H1 (cell line): Measurements from ENCODE around the gene WNT9B. TPM values are rescaled to one million over a fixed set of nuclear protein-coding genes. Genes with fewer than 3 reads are reported as not detected.

Source experiments
- CTCF ChIA-PET: fragments of 300-600 bp; sonication (Branson Sonifier 250); formaldehyde crosslinking; loops from one replicate; lab custom pipeline; 2021; ENCODE audit not compliant: partially characterized antibody; lab: Charles Lee
- POLR2A ChIA-PET: fragments of 300-600 bp; sonication (Branson Sonifier 250); formaldehyde crosslinking; loops from one replicate; lab custom pipeline; 2021; ENCODE audit warnings: inconsistent platforms; ENCODE audit not compliant: partially characterized antibody; lab: Charles Lee
- DNase-seq, 2 experiments: peaks; one replicate each; pipeline versions ENCODE4 v3.0.0 to v3.0.0-alpha.2; 2010 to 2022; ENCODE audit warnings: low spot score in 2 of 2, low read depth in 1 of 2, mixed read lengths in 1 of 2
- FAIRE-seq: peaks from 2 replicates; lab custom pipeline; 2011; peaks lifted over from hg19 to GRCh38; lab: Jason Lieb, UNC
- H2AFZ ChIP-seq: 2 replicates; pipeline ENCODE4 v1.8.1; 2012; ENCODE audit warnings: low read length, inconsistent platforms
- H2AK5ac ChIP-seq: 2 replicates; pipeline ENCODE4 v1.6.1; 2013; ENCODE audit warnings: low read depth, low read length
- H2BK120ac ChIP-seq: replicated peaks from 2 replicates; pipeline ENCODE3; 2013; ENCODE audit warnings: low read depth, low read length, inconsistent platforms
- H2BK12ac ChIP-seq: 2 replicates; pipeline ENCODE4 v1.6.1; 2013; ENCODE audit warnings: low read depth, low read length
- H2BK15ac ChIP-seq: 2 replicates; pipeline ENCODE4 v1.6.1; 2013; ENCODE audit warnings: low read length
- H2BK20ac ChIP-seq: 2 replicates; pipeline ENCODE4 v1.6.1; 2013; ENCODE audit warnings: low read length
- H2BK5ac ChIP-seq: 2 replicates; pipeline ENCODE4 v1.6.1; 2013; ENCODE audit warnings: low read depth, low read length
- H3K14ac ChIP-seq: 2 replicates; pipeline ENCODE4 v1.6.1; 2013; ENCODE audit warnings: inconsistent platforms; ENCODE audit not compliant: insufficient read length
- H3K18ac ChIP-seq: 2 replicates; pipeline ENCODE4 v1.6.1; 2013; ENCODE audit warnings: low read length; ENCODE audit errors: extremely low read depth
- H3K23ac ChIP-seq: 2 replicates; pipeline ENCODE4 v1.6.1; 2013; ENCODE audit warnings: inconsistent platforms; ENCODE audit not compliant: insufficient read length
- H3K23me2 ChIP-seq: 2 replicates; pipeline ENCODE4 v1.6.1; 2013; ENCODE audit warnings: low read depth, low read length
- H3K27ac ChIP-seq: 2 replicates; pipeline ENCODE4 v1.6.1; 2011; ENCODE audit warnings: low read depth, low read length, inconsistent platforms
- H3K27me3 ChIP-seq, 4 experiments: replicated peaks in 1 of 4; 1 replicate in 1 of 4; 2 replicates in 3 of 4; pipeline versions ENCODE4 v1.6.1 to v1.8.1; 2011 to 2013; ENCODE audit warnings: low read length in 3 of 4, mild to moderate bottlenecking in 3 of 4, inconsistent platforms in 2 of 4, mixed read lengths in 2 of 4, moderate library complexity in 1 of 4; ENCODE audit not compliant: control insufficient read depth in 3 of 4, insufficient read depth in 3 of 4; ENCODE audit errors: extremely low read depth in 1 of 4
- H3K36me3 ChIP-seq, 4 experiments: 2 replicates each; pipeline versions ENCODE4 v1.6.1 to v1.8.1; 2011 to 2013; ENCODE audit warnings: mild to moderate bottlenecking in 4 of 4, low read length in 3 of 4, moderate library complexity in 2 of 4, control low read depth in 1 of 4, inconsistent platforms in 1 of 4; ENCODE audit not compliant: insufficient read depth in 4 of 4, control insufficient read depth in 2 of 4
- H3K4ac ChIP-seq: replicated peaks from 2 replicates; pipeline ENCODE3; 2013; ENCODE audit warnings: low read length, low read depth, mixed read lengths, inconsistent platforms; ENCODE audit not compliant: insufficient read length
- H3K4me1 ChIP-seq, 4 experiments: replicated peaks in 1 of 4; 1 replicate in 1 of 4; 2 replicates in 3 of 4; pipeline versions ENCODE4 v1.6.1 to v1.8.1; 2011 to 2013; ENCODE audit warnings: low read length in 3 of 4, inconsistent platforms in 2 of 4, mixed read lengths in 1 of 4; ENCODE audit not compliant: insufficient read depth in 4 of 4, control insufficient read depth in 3 of 4
- H3K4me2 ChIP-seq, 2 experiments: 2 replicates each; pipeline versions ENCODE4 v1.6.1 to v1.8.1; 2011 to 2013; ENCODE audit warnings: low read depth in 2 of 2, low read length in 2 of 2, control low read depth in 1 of 2, inconsistent platforms in 1 of 2, mild to moderate bottlenecking in 1 of 2; ENCODE audit not compliant: insufficient read depth in 1 of 2
- H3K4me3 ChIP-seq, 4 experiments: fragments of 200-600, 300-600 bp in 1 of 4; sonication (generic), shearing (Covaris generic), sonication (Bioruptor Twin) in 1 of 4; 2 replicates each; pipeline versions ENCODE4 v1.5.1 to v1.8.1; 2011 to 2016; ENCODE audit warnings: low read length in 4 of 4, low read depth in 3 of 4, control low read depth in 2 of 4, inconsistent platforms in 2 of 4, mild to moderate bottlenecking in 2 of 4, mixed read lengths in 1 of 4, moderate library complexity in 1 of 4; ENCODE audit not compliant: insufficient read depth in 2 of 4; ENCODE audit errors: extremely low read depth in 1 of 4
- H3K56ac ChIP-seq: replicated peaks from 2 replicates; pipeline ENCODE3; 2013; ENCODE audit warnings: low read depth, mild to moderate bottlenecking, mixed read lengths, low read length, inconsistent platforms; ENCODE audit not compliant: insufficient read length
- H3K79me1 ChIP-seq: 2 replicates; pipeline ENCODE4 v1.6.1; 2013; ENCODE audit warnings: low read depth, low read length, control low read depth
- H3K79me2 ChIP-seq, 2 experiments: 2 replicates each; pipeline versions ENCODE4 v1.6.1 to v1.8.1; 2012 to 2013; ENCODE audit warnings: low read length in 2 of 2, mild to moderate bottlenecking in 2 of 2, inconsistent platforms in 1 of 2; ENCODE audit not compliant: insufficient read depth in 2 of 2, control insufficient read depth in 1 of 2
- H3K9ac ChIP-seq, 4 experiments: replicated peaks in 1 of 4; 1 replicate in 1 of 4; 2 replicates in 3 of 4; pipeline versions ENCODE4 v1.6.1 to v1.8.1; 2011 to 2013; ENCODE audit warnings: low read depth in 3 of 4, low read length in 3 of 4, control low read depth in 2 of 4, mild to moderate bottlenecking in 2 of 4, moderate library complexity in 2 of 4, inconsistent platforms in 1 of 4; ENCODE audit errors: extremely low read depth in 1 of 4
- H3K9me3 ChIP-seq, 2 experiments: 2 replicates each; pipeline versions ENCODE4 v1.6.1 to v1.8.1; 2012 to 2013; ENCODE audit warnings: mild to moderate bottlenecking in 2 of 2, moderate library complexity in 2 of 2, control low read depth in 1 of 2, inconsistent platforms in 1 of 2, low read depth in 1 of 2, low read length in 1 of 2, mixed read lengths in 1 of 2; ENCODE audit not compliant: insufficient read depth in 2 of 2
- H4K20me1 ChIP-seq, 2 experiments: replicated peaks in 1 of 2; 2 replicates each; pipeline versions ENCODE3 to v1.8.1; 2011 to 2013; ENCODE audit warnings: inconsistent platforms in 2 of 2, low read length in 2 of 2, mild to moderate bottlenecking in 1 of 2; ENCODE audit not compliant: insufficient read depth in 2 of 2, control insufficient read depth in 1 of 2
- H4K5ac ChIP-seq: 2 replicates; pipeline ENCODE4 v1.6.1; 2013; ENCODE audit warnings: low read length, low read depth, mixed read lengths, inconsistent platforms; ENCODE audit not compliant: insufficient read length
- H4K8ac ChIP-seq: 2 replicates; pipeline ENCODE4 v1.8.0; 2013; ENCODE audit warnings: mild to moderate bottlenecking, moderate library complexity, low read length, inconsistent platforms; ENCODE audit not compliant: insufficient read depth; ENCODE audit errors: extremely low read depth
- H4K91ac ChIP-seq: replicated peaks from 2 replicates; pipeline ENCODE3; 2013; ENCODE audit warnings: low read length, mixed read lengths, inconsistent platforms; ENCODE audit not compliant: insufficient read length
- KDM4A ChIP-seq: IDR thresholded peaks from one replicate; pipeline ENCODE4 v1.7.1; 2012; ENCODE audit warnings: low read depth, mild to moderate bottlenecking, moderate library complexity, low read length, inconsistent platforms; ENCODE audit not compliant: severe bottlenecking
- PHF8 ChIP-seq: fragments of 200-600 bp; sonication (generic); conservative IDR thresholded peaks from 2 replicates; pipeline ENCODE4 v1.7.1; 2012; ENCODE audit warnings: low read depth, mild to moderate bottlenecking, inconsistent platforms, low read length, moderate library complexity
- WGBS, 2 experiments: shearing (Covaris generic) in 1 of 2; methylation state at CpG; one replicate each; pipeline versions ENCODE4 v1.1.6 to v1.1.7; 2013 to 2015; ENCODE audit warnings: low lambda C conversion rate in 2 of 2, mixed read lengths in 2 of 2, inconsistent platforms in 1 of 2, low coverage in 1 of 2, missing lambda C conversion rate in 1 of 2; ENCODE audit not compliant: insufficient replicate concordance in 2 of 2, insufficient coverage in 1 of 2, insufficient read length in 1 of 2; ENCODE audit errors: extremely low coverage in 1 of 2, missing lambda C conversion rate in 1 of 2; 5-methylcytosine and 5-hydroxymethylcytosine counted together
- polyA plus RNA-seq, 7 experiments: library from polyadenylated mRNA; depleted of rRNA in 3 of 7; stranded (reverse) in 5 of 7; unstranded in 2 of 7; fragments of >200 nt in 5 of 7; fragments of 200-250 nt in 2 of 7; gene quantifications; 1 replicate in 5 of 7; 2 replicates in 1 of 7; 4 replicates in 1 of 7; pipeline versions ENCODE4 v1.2.1 to v1.2.3, GENCODE V29; 2011 to 2013; ENCODE audit warnings: missing spikeins in 2 of 7, mixed read lengths in 2 of 7
- total RNA-seq: library from RNA; stranded (reverse); fragmentation: NEBNext Ultra II Directional; extraction: Animal tissue kit (Norgen Biotek cat#: 25700); gene quantifications from 2 replicates; pipeline ENCODE4 v1.2.1, GENCODE V29; 2021

Gene WNT9B
- total and polyA plus RNA-seq, 2 of the 8 experiments (the other 6 are each of a cell fraction or from before 2014, with no cell fraction given): 0.21 TPM; not detected in 1

DNA sequence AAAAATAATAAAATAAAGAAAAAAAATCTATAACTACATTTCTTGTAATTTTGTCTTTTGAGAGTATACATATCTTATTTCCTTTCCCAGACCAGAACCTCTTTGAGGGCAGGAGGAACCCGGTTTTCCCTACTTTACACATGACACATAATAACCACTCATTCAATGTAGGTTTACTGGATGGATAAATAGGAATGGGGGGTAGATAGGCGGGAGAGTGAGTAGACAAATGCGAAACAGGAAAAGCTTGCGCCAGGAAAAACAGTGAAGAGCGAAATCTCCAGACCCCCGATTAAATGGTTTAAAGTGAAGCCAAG, 71.1 kb downstream of the WNT9B start:
- no peak for FAIRE-seq

More for the DNA sequence above, 71.1 kb downstream of the WNT9B start:
- ChIA-PET CTCF (no interaction called here), POLR2A (interaction anchor here (0.9 kb wide), 1 partner anchor 11 kb away, joined by 3 read pairs; no protein-coding TSS in a partner anchor)
- peak overlapping the region; percentile 92 to 99 (median 96) for H3K4me3 ChIP-seq
- no peak overlapping the region for H4K8ac ChIP-seq
- TF ChIP-seq PHF8: no peak
- TF ChIP-seq KDM4A: peak; percentile 22
- H3K27me3 ChIP-seq: no peaks in the 10 kb centered on the region
- WGBS, 2 experiments: 1% methylated on average over 6 of the region's 6 CpGs; no CpG with 5 or more reads in 1 of the 2 experiments
- peak overlapping the region; percentile 77 to 92; a peak in 3 of 4 replicates for H3K4me2 ChIP-seq
- H3K56ac ChIP-seq: no peak overlapping the region
- H3K27ac ChIP-seq: peak overlapping the region; percentile 99
- no peak overlapping the region for H4K5ac ChIP-seq
- no peak overlapping the region; the same call in 1 of the 2 replicates for H2BK12ac ChIP-seq
- H3K79me2 ChIP-seq: peaks cover 10 to 44% of the 10 kb centered on the region in 2 experiments
- H2BK20ac ChIP-seq: no peak overlapping the region
- peaks cover 0 to 2% of the 10 kb centered on the region in 2 experiments for H4K20me1 ChIP-seq
- no peak overlapping the region for H2BK120ac ChIP-seq
- no peak overlapping the region for H2AK5ac ChIP-seq
- no peak overlapping the region for H3K18ac ChIP-seq
- H3K4ac ChIP-seq: peak overlapping the region; percentile 57
- no peak overlapping the region for H2BK15ac ChIP-seq
- no peaks in the 10 kb centered on the region for H3K9me3 ChIP-seq
- peak overlapping the region; percentile 66 to 98 (median 94); a peak in 6 of 7 replicates for H3K9ac ChIP-seq
- peaks cover 0 to 2% (median 0%) of the 10 kb centered on the region in 4 experiments; a peak in 2 of 7 replicates for H3K4me1 ChIP-seq
- peak overlapping the region; percentile 98 for H2AFZ ChIP-seq
- H2BK5ac ChIP-seq: peak overlapping the region; percentile 100; the same call in 1 of the 2 replicates
- no peak overlapping the region for H3K23ac ChIP-seq
- peaks cover 2% of the 10 kb centered on the region; the same call in 1 of the 2 replicates for H3K23me2 ChIP-seq
- no peaks in the 10 kb centered on the region for H3K36me3 ChIP-seq
- H3K79me1 ChIP-seq: peaks cover 3% of the 10 kb centered on the region; the same call in 1 of the 2 replicates
- DNase-seq: no peak
- H4K91ac ChIP-seq: no peak overlapping the region
- no peak overlapping the region for H3K14ac ChIP-seq
